ENCODE data around the gene LRBA. TPM values are rescaled to one million over a fixed set of nuclear protein-coding genes. Genes with fewer than 3 reads are reported as not detected.

LRBA gene
- total RNA-seq, 4 donors from 2014 or later: 13.3 to 21.2 (median 20.1) TPM

GRCh38 chr4:150385606-150386005 lies 629.5 kb downstream of the LRBA start:
- Histone ChIP-seq H3K36me3 (no peaks in the 10 kb centered on the region), H3K27ac (replicated peaks in 1 of 4) (no peak overlapping the region), H3K4me1 (no peaks in the 10 kb centered on the region), H3K9me3 (no peaks in the 10 kb centered on the region), H3K27me3 (no peaks in the 10 kb centered on the region), H3K4me3 (no peak overlapping the region)
- 64% methylated on average over 2 of the region's 2 CpGs for WGBS
- TF ChIP-seq, protein P1, sequence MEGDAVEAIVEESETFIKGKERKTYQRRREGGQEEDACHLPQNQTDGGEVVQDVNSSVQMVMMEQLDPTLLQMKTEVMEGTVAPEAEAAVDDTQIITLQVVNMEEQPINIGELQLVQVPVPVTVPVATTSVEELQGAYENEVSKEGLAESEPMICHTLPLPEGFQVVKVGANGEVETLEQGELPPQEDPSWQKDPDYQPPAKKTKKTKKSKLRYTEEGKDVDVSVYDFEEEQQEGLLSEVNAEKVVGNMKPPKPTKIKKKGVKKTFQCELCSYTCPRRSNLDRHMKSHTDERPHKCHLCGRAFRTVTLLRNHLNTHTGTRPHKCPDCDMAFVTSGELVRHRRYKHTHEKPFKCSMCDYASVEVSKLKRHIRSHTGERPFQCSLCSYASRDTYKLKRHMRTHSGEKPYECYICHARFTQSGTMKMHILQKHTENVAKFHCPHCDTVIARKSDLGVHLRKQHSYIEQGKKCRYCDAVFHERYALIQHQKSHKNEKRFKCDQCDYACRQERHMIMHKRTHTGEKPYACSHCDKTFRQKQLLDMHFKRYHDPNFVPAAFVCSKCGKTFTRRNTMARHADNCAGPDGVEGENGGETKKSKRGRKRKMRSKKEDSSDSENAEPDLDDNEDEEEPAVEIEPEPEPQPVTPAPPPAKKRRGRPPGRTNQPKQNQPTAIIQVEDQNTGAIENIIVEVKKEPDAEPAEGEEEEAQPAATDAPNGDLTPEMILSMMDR (IDR thresholded peaks at IDR 0.05): no peak
- TF ChIP-seq EP300 (IDR thresholded peaks at IDR 0.05): no peak
- no peak for TF ChIP-seq POLR2A (IDR thresholded peaks at IDR 0.05; ENCODE audit: low read depth)
- no peak for TF ChIP-seq POLR2AphosphoS5 (IDR thresholded peaks at IDR 0.05)
- intact Hi-C loops (cut with DNase I): no loop called here
- DNase-seq (ENCODE audit: extremely low spot score): no peak

GRCh38 chr4:150384249-150384648 lies 630.8 kb downstream of the LRBA start:
- Histone ChIP-seq H3K4me1 (no peaks in the 10 kb centered on the region), H3K36me3 (no peaks in the 10 kb centered on the region), H3K27me3 (no peaks in the 10 kb centered on the region), H3K27ac (replicated peaks in 1 of 4) (no peak overlapping the region), H3K4me3 (no peak overlapping the region), H3K9me3 (no peaks in the 10 kb centered on the region)
- TF ChIP-seq POLR2A (IDR thresholded peaks at IDR 0.05; ENCODE audit: low read depth) (no peak), POLR2AphosphoS5 (IDR thresholded peaks at IDR 0.05) (no peak), EP300 (IDR thresholded peaks at IDR 0.05) (no peak)
- TF ChIP-seq, protein P1 (IDR thresholded peaks at IDR 0.05): no peak
- 94% methylated on average over 4 of the region's 4 CpGs for WGBS
- intact Hi-C loops (cut with DNase I): no loop called here
- no peak for DNase-seq (ENCODE audit: extremely low spot score)

- Histone ChIP-seq H3K36me3 (no peaks in the 10 kb centered on the region), H3K27me3 (no peaks in the 10 kb centered on the region), H3K27ac (replicated peaks in 1 of 4) (no peak overlapping the region), H3K4me3 (no peak overlapping the region), H3K9me3 (no peaks in the 10 kb centered on the region), H3K4me1 (no peaks in the 10 kb centered on the region)
- TF ChIP-seq POLR2AphosphoS5 (IDR thresholded peaks at IDR 0.05) (no peak), EP300 (IDR thresholded peaks at IDR 0.05) (no peak), POLR2A (IDR thresholded peaks at IDR 0.05; ENCODE audit: low read depth) (no peak)
- TF ChIP-seq, protein P1 (IDR thresholded peaks at IDR 0.05): no peak
- intact Hi-C loops (cut with DNase I): no loop called here
- DNase-seq (ENCODE audit: extremely low spot score): no peak
- WGBS: 88% methylated on average over 1 of the region's 1 CpG
Observed at GRCh38 chr4:150382028-150382427, 633.1 kb downstream of the LRBA start.

DNA sequence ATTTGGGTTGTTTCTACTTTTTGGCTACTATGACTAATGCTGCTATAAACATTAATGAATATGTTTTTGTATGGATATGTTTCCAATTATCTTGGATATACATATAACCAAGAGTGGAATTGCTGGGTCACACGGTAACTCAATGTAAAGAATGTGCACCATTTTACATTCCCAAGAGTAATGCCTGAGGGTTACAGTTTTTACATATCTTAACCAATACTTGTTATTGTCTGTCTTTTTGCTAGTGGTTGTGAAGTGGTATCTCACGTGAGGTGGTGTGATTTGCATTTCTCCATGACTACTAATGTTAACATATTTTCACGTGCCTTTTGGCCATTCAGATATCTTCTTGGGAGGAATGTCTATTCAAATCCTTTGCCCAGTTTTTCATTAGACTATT lies 633.5 kb downstream of the LRBA start:
- WGBS: 58% methylated on average over 3 of the region's 3 CpGs
- H3K27ac ChIP-seq (replicated peaks in 1 of 4): no peak overlapping the region
- TF ChIP-seq POLR2A (IDR thresholded peaks at IDR 0.05; ENCODE audit: low read depth) (no peak), EP300 (IDR thresholded peaks at IDR 0.05) (no peak), POLR2AphosphoS5 (IDR thresholded peaks at IDR 0.05) (no peak)
- TF ChIP-seq, protein P1 (IDR thresholded peaks at IDR 0.05): no peak
- DNase-seq (ENCODE audit: extremely low spot score): no peak
- no peak overlapping the region for H3K4me3 ChIP-seq
- H3K27me3 ChIP-seq: no peaks in the 10 kb centered on the region
- no peaks in the 10 kb centered on the region for H3K36me3 ChIP-seq
- H3K9me3 ChIP-seq: no peaks in the 10 kb centered on the region
- H3K4me1 ChIP-seq: no peaks in the 10 kb centered on the region
- intact Hi-C loops (cut with DNase I): no loop called here

- no peak overlapping the region for H3K27ac ChIP-seq (replicated peaks in 1 of 4)
- no peaks in the 10 kb centered on the region for H3K36me3 ChIP-seq
- no peak for DNase-seq (ENCODE audit: extremely low spot score)
- no peaks in the 10 kb centered on the region for H3K9me3 ChIP-seq
- WGBS: 94% methylated on average over 2 of the region's 2 CpGs
- no peak overlapping the region for H3K4me3 ChIP-seq
- TF ChIP-seq, protein P1 (IDR thresholded peaks at IDR 0.05): no peak
- no peak for TF ChIP-seq EP300 (IDR thresholded peaks at IDR 0.05)
- no peak for TF ChIP-seq POLR2A (IDR thresholded peaks at IDR 0.05; ENCODE audit: low read depth)
- TF ChIP-seq POLR2AphosphoS5 (IDR thresholded peaks at IDR 0.05): no peak
- intact Hi-C loops (cut with DNase I): no loop called here
- H3K4me1 ChIP-seq: no peaks in the 10 kb centered on the region
- H3K27me3 ChIP-seq: no peaks in the 10 kb centered on the region
Observed at GRCh38 chr4:150381036-150381435, 634.0 kb downstream of the LRBA start.
